ENCODE data around the gene SETD1A. TPM values are rescaled to one million over a fixed set of nuclear protein-coding genes. Genes with fewer than 3 reads are reported as not detected.
"Not testable (repeated sequence)": the region's sequence is repeated elsewhere in the genome, so short reads cannot be mapped to it uniquely, and the experiment has no call there.

SETD1A gene
- total RNA-seq, 2 donors from 2014 or later, result 11.8 to 17.7 TPM

DNA sequence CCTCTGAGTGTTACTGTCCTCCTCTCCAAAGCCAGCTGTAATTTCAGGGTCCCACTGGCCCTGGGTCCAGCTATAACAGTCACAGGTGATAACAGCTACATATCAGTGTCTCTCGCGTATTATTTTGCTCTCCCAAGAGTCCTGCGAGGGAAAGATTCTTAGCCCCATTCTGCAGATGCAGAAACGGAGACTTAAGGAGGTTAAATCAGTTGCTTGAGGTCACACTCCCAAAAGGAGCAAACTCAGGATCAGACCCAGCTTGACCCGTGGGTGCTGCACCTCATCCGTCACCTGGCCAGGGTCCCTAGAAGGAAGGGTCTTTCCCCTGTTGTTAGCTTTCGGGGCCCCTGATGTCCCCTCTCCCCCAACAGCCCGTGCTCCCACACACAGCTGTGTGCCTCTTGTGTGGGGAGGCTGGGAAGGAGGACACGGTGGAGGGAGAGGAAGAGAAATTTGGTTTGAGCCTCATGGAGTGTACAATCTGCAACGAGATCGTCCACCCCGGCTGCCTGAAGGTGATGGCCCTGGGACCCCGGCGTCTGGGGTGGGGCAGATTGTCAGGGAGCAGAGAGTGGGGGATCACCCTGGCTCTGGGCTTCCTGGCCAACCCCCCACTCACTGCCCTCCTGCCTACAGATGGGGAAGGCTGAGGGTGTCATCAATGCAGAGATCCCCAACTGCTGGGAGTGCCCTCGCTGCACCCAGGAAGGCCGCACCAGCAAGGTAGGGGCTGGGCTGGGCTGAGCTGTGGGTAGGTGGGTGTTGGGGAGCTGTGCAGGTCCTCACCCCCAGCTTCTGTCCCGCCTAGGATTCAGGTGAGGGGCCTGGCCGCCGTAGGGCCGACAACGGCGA is 30.4 kb upstream of the SETD1A start:
- intact Hi-C loops (cut with DNase I), result no loop called here

DNA sequence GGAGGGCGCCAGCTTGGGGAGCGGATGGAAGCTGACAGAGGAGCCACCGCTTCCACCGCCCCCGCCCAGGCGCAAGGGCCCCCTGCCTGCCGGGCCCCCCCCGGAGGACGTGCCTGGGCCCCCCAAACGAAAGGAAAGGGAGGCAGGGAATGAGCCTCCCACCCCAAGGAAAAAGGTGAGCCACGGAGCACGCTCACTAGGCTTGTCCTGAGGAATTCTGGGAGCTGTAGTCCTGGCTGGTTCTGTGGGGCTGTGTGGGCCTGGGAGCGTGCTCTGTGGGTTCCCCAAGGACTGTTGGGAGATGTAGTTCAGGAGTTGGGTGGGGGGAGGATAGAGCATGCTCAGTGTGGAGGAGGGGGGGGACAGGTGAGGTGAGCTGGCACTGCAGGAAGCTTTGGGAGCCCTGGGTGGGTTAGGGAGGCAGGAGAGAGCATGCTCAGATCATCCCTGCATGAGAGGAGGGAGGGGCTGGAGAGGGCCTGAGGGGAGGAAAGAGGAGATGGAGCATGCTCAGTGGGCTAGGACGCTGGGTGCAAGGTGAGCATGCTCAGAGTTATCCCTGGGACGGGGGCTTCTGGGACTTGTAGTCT is 29.7 kb upstream of the SETD1A start:
- intact Hi-C loops (cut with DNase I), result no loop called here
- DNase-seq (ENCODE audit: low spot score), result no peak

More for the DNA sequence above, 30.4 kb upstream of the SETD1A start:
- DNase-seq (ENCODE audit: low spot score), result peak; percentile 70

DNA sequence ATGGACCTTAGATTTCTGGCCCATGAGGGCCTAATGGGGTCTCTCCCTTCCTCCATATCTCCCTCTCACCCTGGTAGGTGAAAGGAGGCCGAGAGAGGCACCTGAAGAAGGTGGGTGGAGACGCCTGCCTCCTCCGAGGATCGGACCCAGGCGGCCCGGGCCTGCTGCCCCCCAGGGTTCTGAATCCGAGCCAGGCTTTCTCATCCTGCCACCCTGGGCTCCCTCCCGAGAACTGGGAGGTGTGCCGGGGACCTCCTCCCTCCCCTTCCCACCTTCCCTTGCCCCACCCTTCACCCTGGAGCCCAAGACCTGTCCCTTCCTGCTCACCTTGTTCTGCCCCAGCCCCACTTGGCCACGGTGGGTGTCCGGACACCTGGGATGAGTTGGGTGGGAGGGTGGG is 29.2 kb upstream of the SETD1A start:
- intact Hi-C loops (cut with DNase I), result no loop called here
- DNase-seq (ENCODE audit: low spot score), result no peak

DNA sequence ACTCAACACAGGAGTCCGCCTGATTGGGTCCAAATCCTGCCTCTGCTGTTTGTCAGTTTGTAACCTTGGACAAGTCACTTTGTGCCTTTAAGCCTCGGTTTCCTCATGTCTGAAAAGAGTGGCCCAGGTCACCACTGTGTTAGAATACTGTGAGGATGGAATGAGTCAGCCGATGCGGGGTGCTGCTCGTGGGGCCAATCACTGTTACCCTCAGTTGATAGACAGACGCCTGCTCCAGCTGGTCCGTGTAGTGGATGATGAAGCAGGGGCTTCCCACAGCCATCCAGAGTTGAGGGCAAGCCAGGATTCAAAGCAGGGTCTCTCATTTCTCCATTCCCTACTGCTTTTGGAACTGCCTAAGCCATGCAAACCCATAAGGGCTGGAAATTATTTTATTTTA is 28.4 kb upstream of the SETD1A start:
- DNase-seq (ENCODE audit: low spot score), result no peak
- intact Hi-C loops (cut with DNase I), result no loop called here

DNA sequence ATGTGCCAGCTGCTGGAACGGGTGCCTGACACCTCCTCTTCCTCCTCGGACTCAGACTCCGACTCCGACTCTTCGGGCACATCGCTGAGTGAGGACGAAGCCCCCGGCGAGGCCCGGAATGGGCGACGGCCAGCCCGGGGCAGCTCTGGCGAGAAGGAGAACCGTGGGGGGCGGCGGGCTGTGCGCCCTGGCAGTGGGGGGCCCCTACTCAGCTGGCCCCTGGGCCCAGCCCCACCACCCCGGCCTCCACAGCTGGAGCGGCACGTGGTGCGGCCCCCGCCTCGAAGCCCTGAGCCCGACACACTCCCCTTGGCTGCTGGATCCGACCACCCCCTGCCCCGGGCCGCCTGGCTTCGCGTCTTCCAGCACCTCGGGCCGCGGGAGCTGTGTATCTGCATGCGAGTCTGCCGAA is 27.4 kb upstream of the SETD1A start:
- intact Hi-C loops (cut with DNase I), result no loop called here
- no peak for DNase-seq (ENCODE audit: low spot score)

DNA sequence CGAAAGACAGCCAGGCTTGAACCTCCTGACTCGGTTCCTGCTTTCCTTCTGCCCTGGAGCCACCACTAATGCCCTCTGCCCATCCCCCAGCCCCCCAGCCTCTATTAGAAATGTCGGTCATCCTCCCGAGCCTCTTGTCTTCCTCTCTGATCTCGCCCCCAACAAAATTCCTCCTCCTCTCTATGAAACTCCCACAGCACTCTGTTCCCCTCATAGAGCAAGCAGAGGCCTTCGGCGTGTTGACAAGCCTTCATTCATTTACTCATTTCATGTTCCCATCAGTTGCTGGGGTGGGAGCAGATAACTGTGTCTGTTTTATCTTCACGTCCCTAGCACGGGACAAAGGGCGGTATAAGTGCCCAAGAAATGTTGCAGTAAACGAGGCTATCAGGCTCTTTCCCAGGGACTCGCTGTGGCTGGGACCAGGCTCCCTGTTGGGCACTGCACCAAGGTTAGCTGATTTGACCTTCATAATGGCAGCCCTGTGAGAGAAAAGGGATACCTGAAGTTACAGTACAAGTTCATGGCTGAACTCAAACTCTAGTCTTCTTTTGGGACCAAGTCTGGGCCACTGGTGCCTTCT is 26.4 kb upstream of the SETD1A start:
- intact Hi-C loops (cut with DNase I), result no loop called here
- no peak for DNase-seq (ENCODE audit: low spot score)

DNA sequence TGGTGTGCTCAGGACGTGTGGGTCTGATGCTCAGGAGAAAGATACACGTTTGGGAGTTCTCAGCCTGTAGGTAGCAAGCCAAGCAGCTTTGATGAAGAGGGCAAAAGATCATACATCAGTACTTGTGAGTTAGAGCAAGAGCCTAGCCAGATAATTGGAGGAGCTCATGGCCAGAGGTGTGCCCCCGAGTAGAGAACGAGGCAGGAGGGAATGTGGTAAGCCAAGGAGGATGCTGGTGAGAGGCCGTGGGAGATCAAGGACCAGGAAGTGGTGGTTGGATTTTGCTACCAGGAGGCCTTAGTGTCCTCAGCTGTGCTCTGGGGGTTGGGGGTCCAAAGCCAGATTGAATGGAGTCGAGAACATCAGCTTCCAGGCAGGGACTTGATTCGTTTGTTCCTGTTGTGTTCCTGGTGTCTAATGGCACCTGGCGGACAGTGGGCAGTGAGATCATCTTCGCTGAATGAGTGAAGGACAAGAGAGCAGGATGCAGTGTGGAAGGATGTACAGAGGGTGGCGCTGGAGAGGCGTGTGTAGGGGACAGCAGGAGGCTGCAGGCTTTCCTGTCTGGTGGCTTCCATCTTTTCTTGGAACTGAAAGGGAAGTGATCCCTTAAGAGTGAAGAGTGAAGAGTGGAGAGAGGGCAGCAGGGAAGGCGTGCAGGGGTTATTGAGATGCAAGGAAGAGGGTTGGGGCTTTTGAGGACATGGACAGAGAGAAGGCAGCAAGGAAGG is 22.6 kb upstream of the SETD1A start:
- no peak for DNase-seq (ENCODE audit: low spot score)
- intact Hi-C loops (cut with DNase I), result no loop called here

DNA sequence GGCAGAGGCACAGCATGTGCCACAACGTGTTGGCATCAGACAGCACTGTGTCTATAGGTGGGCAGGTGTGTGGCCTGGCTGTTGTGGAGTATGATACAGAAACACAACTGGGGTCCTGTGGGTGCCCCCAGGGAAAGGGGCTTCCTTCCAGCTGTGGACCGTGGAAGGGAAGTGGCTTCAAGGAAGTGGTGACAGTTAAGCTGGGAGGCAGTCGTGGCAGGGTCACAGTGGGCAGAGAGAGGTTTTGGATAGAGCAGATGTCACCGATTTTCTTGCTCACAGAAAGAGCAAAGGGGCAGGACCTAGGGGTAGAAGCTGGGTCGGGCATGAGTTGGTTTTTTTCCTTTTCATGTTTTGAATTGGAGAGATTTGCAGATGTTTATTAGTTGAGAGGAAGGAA is 19.9 kb upstream of the SETD1A start:
- intact Hi-C loops (cut with DNase I), result no loop called here
- DNase-seq (ENCODE audit: low spot score), result no peak

DNA sequence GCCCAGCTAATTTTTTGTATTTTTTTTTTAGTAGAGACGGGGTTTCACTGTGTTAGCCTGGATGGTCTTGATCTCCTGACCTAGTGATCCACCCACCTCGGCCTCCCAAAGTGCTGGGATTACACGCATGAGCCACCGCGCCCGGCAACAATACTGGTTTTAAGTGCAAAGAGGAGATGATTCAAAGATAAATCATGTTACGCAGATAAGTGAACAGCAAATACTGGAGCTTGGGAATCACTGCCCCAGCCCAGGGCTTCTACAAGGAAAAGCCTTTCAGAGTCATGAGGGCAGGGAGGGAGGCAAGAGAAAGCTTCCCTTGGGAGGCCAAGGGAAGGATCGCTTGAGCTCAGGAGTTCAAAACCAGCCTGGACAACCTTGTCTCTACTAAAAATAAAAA is 18.0 kb upstream of the SETD1A start:
- intact Hi-C loops (cut with DNase I), result not testable (repeated sequence)

DNA sequence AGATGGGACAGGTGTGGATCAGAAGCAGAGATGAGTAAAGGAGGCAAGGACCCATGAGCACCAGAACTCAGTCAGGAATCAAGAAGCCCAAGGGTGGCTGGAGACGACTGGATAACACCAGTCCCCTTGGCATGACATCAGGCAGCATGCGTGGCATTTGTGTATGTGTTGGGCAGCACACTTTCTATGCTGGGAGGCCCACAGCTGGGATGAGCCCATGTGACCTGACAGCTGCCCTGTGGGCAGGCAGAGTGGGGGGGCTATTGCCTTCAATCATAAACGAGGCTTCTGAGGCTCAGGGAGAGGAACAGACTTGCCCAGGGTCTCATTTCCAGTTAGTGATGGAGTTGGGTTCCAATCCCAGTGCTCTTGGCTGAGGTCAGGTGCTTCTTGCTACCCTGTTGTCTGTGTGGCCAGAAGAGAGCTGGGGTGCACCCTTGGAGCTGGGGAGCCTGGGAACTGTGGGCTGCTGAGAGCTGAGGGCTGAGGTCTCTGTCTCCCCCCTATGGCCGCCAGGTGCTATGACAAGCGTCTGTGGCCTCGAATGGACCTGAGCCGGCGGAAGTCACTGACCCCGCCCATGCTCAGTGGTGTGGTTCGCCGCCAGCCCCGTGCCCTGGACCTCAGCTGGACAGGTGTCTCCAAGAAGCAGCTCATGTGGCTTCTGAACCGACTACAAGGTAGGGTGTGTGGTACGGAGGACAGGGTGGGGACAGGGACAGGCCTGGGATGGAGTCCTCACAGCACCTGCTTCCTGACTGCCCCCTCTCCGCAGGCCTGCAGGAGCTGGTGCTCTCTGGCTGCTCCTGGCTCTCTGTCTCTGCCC is 15.7 kb upstream of the SETD1A start:
- intact Hi-C loops (cut with DNase I), result no loop called here
- DNase-seq (ENCODE audit: low spot score), result peak; percentile 93

More for the DNA sequence above, 18.0 kb upstream of the SETD1A start:
- not testable (repeated sequence) for DNase-seq (ENCODE audit: low spot score)

DNA sequence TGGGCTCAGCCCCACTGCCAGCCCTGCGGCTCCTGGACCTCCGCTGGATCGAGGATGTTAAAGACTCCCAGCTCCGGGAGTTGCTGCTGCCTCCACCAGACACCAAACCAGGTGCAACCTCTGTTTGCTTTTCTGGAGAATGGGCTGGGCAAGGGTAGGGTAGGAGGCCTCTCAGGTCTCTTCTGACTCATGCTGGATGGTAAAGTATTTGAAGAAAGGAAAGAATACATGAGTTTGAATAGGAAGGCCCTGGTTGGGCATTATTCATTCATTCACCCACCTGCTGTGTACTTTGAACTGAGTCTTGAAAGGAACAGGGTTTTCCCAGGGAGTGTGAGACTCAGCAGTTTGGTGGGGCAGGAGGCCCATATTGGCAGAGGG is 15.1 kb upstream of the SETD1A start:
- no peak for DNase-seq (ENCODE audit: low spot score)
- intact Hi-C loops (cut with DNase I), result no loop called here

DNA sequence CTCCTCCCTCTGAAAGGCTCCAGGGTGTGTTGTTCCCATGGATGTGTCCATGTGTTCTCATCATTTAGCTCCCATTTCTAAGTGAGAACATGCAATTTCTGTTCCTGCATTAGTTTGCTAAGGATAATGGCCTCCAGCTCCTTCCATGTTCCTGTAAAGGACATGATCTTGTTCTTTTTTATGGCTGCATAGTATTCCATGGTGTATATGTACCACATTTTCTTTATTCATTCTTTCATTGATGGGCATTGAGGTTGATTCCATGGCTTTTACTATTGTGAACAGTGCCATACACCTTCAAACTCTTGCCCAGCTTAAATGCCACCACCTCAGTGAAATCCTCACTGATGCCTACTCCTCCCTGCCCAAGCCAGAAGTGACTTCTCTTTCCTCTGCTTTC is 13.2 kb upstream of the SETD1A start:
- intact Hi-C loops (cut with DNase I), result no loop called here
- no peak for DNase-seq (ENCODE audit: low spot score)

DNA sequence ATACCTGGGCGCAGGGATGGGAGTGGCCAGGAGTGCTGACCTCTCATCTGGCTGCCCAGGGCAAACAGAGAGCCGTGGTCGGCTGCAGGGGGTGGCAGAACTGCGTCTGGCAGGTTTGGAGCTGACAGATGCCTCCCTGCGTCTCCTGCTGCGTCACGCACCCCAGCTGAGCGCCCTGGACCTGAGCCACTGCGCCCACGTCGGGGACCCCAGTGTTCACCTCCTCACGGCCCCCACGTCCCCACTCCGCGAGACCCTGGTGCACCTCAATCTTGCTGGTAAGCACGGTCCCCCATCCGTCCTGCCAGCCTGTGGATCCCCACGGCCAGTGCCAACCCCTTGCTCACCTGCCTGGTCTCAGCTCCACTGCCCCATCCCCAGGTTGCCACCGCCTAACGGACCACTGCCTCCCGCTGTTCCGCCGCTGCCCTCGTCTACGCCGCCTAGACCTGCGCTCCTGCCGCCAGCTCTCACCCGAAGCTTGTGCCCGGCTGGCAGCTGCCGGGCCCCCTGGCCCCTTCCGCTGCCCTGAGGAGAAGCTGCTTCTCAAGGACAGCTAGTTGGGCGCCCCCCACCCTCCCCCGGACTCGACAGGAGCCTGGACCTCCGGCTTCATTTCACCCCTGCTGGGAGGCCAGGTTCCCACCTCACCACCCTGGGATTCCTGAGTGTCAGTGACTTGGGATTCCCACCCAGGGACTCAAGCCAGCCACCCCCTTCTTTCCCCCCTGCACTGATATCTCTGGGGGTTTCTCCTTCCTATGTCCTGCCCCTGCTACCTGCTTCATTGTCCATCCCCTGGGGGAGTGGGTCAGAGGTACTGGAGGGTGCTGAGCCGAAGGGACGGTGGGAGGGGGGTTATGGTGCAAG is 10.6 kb upstream of the SETD1A start:
- DNase-seq (ENCODE audit: low spot score), result no peak
- intact Hi-C loops (cut with DNase I), result no loop called here

DNA sequence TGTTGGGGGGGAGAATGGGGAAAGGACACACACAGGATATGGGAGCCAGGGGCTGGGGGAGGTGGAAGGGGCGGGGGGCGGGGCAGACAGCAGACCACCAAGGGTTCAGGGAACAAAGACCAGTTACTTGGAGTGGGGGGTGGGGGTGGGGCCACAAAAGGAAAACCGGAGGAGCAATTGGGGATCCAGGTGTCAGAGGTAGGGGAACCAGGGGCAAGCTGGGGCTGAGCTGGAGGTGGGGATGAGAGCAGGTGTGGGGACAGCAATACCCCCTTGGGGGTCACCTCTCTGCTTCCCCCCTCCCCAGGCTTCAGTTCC is 10.1 kb upstream of the SETD1A start:
- intact Hi-C loops (cut with DNase I), result no loop called here
- DNase-seq (ENCODE audit: low spot score), result no peak

DNA sequence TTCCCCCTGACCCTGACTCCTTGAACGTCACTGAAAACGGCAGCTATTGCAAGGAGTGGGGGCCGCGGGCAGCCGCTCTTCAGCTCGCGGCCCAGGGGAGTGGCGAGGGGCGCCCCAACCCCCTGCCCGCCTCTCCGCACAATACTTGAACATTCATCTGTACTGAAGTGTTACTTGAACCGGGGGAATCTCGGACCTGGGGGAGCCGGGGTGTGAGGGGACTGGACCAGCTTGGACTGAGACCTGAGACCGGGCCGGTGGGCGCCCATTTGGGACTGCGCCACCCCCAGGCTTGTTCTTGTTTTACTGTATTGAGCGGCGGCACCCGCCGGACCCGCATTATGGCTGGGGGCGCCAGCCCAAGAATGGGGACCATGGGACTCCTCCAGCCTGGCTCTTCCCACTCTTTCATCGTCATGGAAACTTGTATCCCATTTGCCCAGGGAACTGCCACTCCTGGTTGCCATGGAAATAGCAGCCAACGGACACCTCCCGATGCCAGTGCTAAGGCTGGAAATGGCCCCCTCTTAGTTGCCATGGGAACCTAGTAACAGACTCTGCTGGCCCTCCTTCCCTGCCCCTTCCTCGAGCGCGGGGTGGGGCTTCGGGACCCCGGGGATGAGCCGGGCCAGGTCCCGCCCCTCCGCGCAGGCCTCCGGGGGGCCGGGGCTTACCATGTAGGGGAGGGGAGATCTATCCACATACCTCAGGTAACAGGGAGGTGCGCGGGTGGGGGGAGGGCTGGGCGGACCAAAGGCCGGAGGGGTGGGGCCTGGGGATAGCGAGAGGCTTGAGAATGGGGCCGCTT is 9.5 kb upstream of the SETD1A start:
- intact Hi-C loops (cut with DNase I), result no loop called here
- DNase-seq (ENCODE audit: low spot score), result peak; percentile 95

DNA sequence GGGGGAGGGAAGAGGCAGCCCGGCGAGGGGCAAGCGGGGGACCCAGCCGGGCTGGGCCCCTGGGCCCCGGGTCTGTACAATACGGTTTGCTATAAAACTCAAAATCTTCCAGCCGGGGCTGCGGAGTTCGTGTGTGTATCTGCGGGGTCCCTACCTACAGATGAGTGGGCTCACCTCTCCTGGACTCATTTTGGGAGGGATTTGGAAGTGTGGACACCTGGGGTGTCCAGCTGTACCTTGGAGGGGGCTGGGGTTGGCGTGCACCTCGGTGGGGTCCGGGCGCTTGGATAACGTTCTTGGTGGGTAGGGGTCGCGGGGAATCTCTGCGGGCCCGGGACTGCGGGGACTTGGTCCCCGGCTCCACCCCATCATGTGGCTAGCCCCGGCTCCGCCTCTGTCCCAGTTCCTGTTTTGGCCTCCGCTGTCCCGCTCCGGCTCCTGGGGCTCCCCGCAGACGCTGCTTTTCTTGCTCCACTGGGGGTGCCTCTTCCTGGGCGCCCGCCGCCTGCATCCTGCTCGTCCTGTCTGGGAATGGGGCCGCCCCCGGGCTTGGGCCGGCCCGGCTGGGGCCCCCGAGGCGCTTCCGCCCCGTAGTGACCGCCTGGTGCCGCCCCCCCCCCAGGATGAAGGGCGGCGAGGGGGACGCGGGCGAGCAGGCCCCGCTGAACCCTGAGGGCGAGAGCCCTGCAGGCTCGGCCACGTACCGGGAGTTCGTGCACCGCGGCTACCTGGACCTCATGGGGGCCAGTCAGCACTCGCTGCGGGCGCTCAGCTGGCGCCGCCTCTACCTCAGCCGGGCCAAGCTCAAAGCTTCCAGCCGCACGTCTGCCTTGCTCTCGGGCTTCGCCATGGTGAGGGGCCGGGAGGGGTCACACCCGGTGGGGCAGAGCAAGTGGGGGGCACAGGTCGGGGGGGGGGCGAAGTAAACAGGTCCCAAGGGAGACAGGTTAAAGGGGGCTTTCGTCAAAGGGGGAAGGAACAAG is 8.6 kb upstream of the SETD1A start, which contains the start of gene ORAI3:
Gene ORAI3 (plus strand): TSS at position 402 of the 983 bp plus-strand sequence. CDS start 222 bp downstream, at position 624.
- intact Hi-C loops (cut with DNase I), result no loop called here
- DNase-seq (ENCODE audit: low spot score), result peak; percentile 94

All from posterior vena cava (tissue), 2 donors.